ENCODE results near the gene ZCCHC7.
"Not testable (repeated sequence)": the region's sequence is repeated elsewhere in the genome, so short reads cannot be mapped to it uniquely, and the experiment has no call there.

ZCCHC7 gene

DNA sequence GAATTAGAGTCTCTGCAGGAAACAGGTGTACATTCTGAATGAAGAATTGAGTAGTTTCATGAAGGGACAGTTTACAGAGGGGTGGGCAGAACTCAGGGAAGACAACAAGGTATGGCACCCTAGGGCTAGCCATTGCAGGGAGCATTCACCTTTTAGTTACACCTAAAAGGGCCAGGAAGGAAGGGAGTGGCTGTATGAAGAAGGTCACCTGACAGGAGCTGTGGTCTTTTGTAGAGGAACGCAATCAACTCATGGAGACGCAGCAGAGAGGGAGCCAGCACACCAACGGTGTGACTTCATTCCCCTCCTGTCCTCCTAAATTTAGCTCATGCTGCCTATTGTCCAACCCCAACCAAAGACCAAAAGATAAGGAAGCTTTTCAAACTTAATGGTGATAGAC lies 12.7 kb upstream of the ZCCHC7 start:
- H3K4me3 ChIP-seq (ENCODE audit: low read depth in 1 of 2, low read length in 1 of 2), result no peak overlapping the region
- TF ChIP-seq, protein P1, sequence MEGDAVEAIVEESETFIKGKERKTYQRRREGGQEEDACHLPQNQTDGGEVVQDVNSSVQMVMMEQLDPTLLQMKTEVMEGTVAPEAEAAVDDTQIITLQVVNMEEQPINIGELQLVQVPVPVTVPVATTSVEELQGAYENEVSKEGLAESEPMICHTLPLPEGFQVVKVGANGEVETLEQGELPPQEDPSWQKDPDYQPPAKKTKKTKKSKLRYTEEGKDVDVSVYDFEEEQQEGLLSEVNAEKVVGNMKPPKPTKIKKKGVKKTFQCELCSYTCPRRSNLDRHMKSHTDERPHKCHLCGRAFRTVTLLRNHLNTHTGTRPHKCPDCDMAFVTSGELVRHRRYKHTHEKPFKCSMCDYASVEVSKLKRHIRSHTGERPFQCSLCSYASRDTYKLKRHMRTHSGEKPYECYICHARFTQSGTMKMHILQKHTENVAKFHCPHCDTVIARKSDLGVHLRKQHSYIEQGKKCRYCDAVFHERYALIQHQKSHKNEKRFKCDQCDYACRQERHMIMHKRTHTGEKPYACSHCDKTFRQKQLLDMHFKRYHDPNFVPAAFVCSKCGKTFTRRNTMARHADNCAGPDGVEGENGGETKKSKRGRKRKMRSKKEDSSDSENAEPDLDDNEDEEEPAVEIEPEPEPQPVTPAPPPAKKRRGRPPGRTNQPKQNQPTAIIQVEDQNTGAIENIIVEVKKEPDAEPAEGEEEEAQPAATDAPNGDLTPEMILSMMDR (IDR thresholded peaks at IDR 0.05), result no peak
- H3K27ac ChIP-seq, result no peak overlapping the region
- no peaks in the 10 kb centered on the region for H3K36me3 ChIP-seq
- H3K9me3 ChIP-seq, result no peaks in the 10 kb centered on the region
- peaks cover 44% of the 10 kb centered on the region for H3K27me3 ChIP-seq
- H3K4me1 ChIP-seq (ENCODE audit: control insufficient read depth in 1 of 2, insufficient read depth in 1 of 2, low read depth in 1 of 2, low read length in 1 of 2), result no peaks in the 10 kb centered on the region

DNA sequence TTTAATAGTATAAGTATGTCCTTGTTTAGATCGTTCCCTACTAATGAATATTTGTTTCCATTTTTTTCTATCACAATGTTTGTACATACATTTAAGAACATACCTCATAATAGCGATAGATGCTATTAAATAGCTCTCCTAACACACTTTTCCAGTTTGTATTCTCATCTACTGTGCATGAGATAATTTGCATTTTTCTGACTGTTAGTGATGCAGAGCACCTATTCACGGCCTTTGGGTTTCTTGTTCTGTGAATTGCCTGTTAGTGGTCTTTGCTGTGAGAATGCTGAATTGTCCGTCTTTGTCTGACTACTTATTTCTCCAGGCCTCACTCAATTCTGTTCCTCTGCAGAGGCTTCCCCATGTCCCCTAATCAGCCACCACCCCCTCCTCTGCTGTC lies 5.9 kb upstream of the ZCCHC7 start:
- not testable (repeated sequence) for H3K4me3 ChIP-seq (ENCODE audit: low read depth in 1 of 2, low read length in 1 of 2); H3K4me1 ChIP-seq (ENCODE audit: control insufficient read depth in 1 of 2, insufficient read depth in 1 of 2, low read depth in 1 of 2, low read length in 1 of 2); H3K36me3 ChIP-seq; H3K9me3 ChIP-seq; H3K27ac ChIP-seq
- H3K27me3 ChIP-seq, result peaks cover 14% of the 10 kb centered on the region

DNA sequence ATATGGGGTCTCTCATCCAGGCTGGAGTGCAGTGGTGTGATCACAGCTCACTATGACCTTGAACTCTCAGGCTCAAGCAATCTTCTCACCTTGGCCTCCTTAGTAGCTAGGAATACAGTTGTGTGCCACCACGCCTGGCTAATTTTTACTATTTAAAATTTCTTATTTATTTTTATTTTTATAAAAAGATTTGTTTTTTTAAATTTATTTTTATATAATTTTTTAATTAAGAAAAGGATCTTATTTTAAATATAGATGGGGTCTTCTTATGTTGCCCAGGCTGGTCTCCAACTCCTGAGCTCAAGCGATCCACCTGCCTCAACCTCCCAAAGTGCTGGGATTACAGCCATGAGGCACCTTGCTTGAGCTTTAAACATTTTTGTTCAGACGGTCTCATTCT lies 2.4 kb upstream of the ZCCHC7 start:
- H3K9me3 ChIP-seq, result no peaks in the 10 kb centered on the region
- no peak overlapping the region for H3K27ac ChIP-seq
- peaks cover 8% of the 10 kb centered on the region for H3K27me3 ChIP-seq
- no peaks in the 10 kb centered on the region for H3K36me3 ChIP-seq
- no peak overlapping the region for H3K4me3 ChIP-seq (ENCODE audit: low read depth in 1 of 2, low read length in 1 of 2)
- peaks cover 16 to 18% of the 10 kb centered on the region in 2 experiments for H3K4me1 ChIP-seq (ENCODE audit: control insufficient read depth in 1 of 2, insufficient read depth in 1 of 2, low read depth in 1 of 2, low read length in 1 of 2)
- TF ChIP-seq, protein P1 (IDR thresholded peaks at IDR 0.05), result no peak

DNA sequence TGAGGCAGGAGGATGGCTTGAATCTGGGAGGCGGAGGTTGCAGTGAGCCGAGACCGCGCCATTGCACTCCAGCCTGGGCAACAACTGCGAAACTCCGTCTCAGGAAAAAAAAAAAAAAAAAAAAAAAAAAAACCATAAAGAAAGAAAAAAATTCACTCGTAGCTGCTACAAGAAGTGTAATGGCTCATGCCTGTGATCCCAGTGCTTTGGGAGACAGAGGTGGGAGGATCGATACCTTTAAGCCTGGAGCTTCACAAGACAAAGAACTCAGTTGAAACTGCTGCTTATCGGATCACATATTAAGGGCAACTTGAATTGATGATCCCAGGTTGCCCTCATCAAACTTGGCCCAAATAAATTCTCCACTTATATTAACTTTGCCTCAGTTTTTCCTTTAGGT lies 1.0 kb upstream of the ZCCHC7 start:
- H3K4me3 ChIP-seq (ENCODE audit: low read depth in 1 of 2, low read length in 1 of 2), result peak overlapping the region; percentile 75 to 95
- no peak overlapping the region for H3K27ac ChIP-seq
- H3K36me3 ChIP-seq, result no peaks in the 10 kb centered on the region
- H3K9me3 ChIP-seq, result no peaks in the 10 kb centered on the region
- no peaks in the 10 kb centered on the region for H3K27me3 ChIP-seq
- H3K4me1 ChIP-seq (ENCODE audit: control insufficient read depth in 1 of 2, insufficient read depth in 1 of 2, low read depth in 1 of 2, low read length in 1 of 2), result peaks cover 16 to 18% of the 10 kb centered on the region in 2 experiments
- TF ChIP-seq, protein P1 (IDR thresholded peaks at IDR 0.05), result no peak

DNA sequence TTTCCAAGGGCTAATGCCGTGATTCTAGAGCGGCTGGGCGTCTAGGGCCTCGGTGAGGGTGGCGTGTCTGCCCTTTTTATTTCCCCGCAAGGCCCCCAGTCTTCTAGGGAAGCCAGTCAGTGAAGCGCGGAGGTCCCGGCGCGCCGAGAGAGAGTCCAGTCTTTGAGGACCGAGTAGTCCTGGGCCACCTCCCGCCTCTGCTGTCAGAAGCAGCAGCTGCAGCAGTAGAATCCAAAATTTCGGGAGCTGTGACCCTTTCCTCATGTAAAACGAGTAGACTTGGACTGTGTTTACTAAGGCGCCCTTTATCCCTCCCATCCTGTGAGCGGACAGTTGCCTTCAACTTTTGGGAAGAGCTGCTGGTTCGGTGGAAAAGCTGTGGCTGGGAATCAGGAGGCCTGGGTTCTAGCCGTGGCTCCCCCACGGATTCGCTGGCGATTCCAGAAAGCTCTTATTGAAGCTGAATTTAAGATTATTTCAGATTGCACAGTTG lies 515 bp downstream of the ZCCHC7 start:
- Histone ChIP-seq H3K4me1 (ENCODE audit: control insufficient read depth in 1 of 2, insufficient read depth in 1 of 2, low read depth in 1 of 2, low read length in 1 of 2) (peaks cover 16 to 18% of the 10 kb centered on the region in 2 experiments), H3K27ac (peak overlapping the region; percentile 95), H3K4me3 (ENCODE audit: low read depth in 1 of 2, low read length in 1 of 2) (peak overlapping the region; percentile 75 to 95)
- H3K9me3 ChIP-seq, H3K36me3 ChIP-seq, H3K27me3 ChIP-seq: not testable (repeated sequence)

DNA sequence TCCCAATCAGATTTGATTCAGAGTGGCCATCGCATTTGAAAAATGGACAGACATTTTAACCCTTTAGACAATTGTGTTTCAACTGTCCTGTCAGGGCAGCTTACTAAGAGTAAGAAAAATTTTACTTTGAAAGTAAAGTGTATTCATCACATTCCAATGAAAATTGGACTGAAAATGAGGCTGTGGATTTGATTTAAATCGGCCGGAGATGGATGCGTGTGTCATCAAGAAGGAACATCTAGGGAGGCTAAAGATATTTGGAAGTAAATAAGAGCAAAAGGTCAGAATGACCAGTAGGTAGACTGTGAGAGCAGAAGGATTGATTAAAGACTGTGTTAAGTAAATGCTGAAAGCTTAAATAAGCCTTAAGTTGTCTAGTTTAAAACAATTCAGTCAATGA lies 1.5 kb downstream of the ZCCHC7 start:
- no peak overlapping the region for H3K27ac ChIP-seq
- H3K9me3 ChIP-seq, result no peaks in the 10 kb centered on the region
- H3K4me1 ChIP-seq (ENCODE audit: control insufficient read depth in 1 of 2, insufficient read depth in 1 of 2, low read depth in 1 of 2, low read length in 1 of 2), result peaks cover 16 to 18% of the 10 kb centered on the region in 2 experiments
- no peak overlapping the region for H3K4me3 ChIP-seq (ENCODE audit: low read depth in 1 of 2, low read length in 1 of 2)
- peaks cover 4% of the 10 kb centered on the region for H3K36me3 ChIP-seq
- TF ChIP-seq, protein P1 (IDR thresholded peaks at IDR 0.05), result no peak
- H3K27me3 ChIP-seq, result no peaks in the 10 kb centered on the region

All from neutrophil (primary cell).